Activated CD8-positive, alpha-beta memory T cell treated with anti-CD3 and anti-CD28 coated beads for 4 hours (primary cell): ENCODE data around the gene TAF1C.
A peak's percentile ranks its signal among the peaks of the same experiment; 100 is the strongest.
"Not testable (repeated sequence)": the region's sequence is repeated elsewhere in the genome, so short reads cannot be mapped to it uniquely, and the experiment has no call there.

Experiments used
- DNase-seq, 2 donors: peaks; one replicate each; pipeline ENCODE4 v3.0.0-alpha.2; 2020; ENCODE audit warnings: low read depth in 2 of 2

TAF1C gene, protein sequence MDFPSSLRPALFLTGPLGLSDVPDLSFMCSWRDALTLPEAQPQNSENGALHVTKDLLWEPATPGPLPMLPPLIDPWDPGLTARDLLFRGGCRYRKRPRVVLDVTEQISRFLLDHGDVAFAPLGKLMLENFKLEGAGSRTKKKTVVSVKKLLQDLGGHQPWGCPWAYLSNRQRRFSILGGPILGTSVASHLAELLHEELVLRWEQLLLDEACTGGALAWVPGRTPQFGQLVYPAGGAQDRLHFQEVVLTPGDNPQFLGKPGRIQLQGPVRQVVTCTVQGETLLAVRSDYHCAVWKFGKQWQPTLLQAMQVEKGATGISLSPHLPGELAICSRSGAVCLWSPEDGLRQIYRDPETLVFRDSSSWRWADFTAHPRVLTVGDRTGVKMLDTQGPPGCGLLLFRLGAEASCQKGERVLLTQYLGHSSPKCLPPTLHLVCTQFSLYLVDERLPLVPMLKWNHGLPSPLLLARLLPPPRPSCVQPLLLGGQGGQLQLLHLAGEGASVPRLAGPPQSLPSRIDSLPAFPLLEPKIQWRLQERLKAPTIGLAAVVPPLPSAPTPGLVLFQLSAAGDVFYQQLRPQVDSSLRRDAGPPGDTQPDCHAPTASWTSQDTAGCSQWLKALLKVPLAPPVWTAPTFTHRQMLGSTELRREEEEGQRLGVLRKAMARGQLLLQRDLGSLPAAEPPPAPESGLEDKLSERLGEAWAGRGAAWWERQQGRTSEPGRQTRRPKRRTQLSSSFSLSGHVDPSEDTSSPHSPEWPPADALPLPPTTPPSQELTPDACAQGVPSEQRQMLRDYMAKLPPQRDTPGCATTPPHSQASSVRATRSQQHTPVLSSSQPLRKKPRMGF

DNA sequence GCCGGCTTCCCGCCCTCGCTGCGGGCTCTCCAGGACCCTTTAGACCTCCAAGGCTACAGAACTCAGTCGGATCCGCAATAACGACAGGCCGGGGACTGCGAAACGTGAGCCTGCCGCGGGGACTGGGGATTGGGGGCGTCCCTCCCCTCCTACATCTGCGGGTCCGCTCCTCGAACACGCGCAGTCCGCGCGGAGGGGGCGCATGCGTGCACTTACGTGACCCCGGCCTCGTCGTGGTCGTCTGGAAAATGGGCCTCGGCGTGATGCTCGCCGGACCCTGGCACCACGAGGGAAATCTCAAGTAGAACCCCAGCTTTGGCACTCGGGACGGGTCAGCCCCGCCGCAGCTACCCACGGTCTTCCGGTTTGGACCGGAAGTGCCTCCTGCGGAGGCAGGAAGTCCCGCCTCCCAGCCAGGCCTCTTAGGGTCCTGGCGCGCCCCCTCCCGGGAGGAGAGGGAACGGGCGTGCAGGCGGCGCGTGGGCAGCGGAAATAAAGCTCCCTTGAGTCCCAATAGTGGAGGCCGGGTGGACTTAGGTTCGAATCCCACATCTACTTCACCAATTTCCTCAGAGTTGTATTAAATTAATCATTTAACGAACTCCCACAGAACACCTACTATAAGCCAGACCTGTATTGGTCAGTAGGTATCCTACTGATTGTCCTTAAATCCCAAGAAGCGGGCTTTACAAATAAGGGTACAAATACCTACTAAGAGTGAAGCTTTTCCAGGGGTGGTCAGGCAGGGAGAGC lies at the start of gene TAF1C:
Gene TAF1C (minus strand): TSS at position 373 of the 753 bp plus-strand sequence. CDS start 2,069 bp downstream, outside the sequence.
- peak; percentile 79 to 84 for DNase-seq

DNA sequence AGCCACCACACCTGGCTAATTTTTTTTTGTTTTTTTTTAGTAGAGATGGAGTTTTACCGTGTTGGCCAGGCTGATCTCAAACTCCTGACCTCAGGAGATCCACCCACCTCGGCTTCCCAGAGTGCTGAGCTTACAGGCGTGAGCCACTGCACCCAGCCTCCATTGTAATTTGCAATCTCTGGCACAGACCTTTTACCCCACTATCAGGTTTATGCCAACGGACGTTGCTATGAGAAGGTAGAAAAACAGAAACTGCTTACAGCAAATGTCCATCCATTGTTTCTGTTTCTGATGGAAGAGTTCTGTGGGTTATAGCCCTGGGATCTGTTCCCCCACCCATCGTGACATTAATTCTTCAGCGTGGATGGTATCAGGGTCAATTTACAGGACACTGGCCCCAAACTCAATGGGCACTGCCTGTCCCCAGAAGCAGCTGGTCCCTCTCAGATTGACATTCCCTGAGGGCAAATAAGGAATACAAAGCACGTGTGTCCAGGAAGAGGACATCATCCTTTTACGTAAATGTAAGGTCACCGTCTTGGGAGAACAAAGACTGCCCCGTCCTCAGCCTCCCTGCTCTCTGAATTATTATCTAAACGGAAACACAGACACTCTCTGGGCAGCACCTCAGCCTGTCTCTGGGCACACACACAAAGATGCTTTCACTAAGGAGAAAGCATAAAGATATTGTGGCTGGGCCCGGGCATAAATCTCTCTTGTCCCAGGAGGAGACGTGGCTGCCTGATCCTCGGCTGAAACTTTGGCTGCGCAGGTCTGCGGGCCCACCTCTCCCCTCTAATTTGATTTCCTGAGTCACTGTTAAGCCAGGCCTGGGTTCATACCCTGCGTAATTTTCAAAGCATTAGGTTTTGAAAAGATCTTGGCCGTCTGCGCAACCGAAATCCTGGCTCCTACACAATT lies 47.7 kb upstream of the TAF1C start:
- no peak for DNase-seq

DNA sequence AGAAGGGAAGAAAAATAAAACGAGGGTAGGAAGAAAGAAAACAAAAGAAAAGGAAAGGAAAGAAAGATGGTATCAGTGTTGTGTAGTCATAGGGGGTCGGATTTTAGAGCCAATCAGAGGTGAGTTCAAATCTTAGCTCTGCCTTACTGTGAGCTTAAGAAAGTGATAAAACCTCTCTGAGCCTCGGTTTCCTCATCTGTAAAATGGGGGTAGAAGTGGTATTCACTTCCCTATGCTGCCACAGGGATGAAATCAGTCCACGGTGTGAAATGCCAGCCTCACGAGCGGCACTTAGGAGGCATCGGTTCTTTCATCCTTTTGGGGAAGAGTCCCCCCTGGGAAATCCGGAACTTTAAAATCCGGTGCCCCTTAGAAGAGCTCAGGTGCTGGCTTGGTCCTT lies 46.9 kb upstream of the TAF1C start:
- no peak for DNase-seq

DNA sequence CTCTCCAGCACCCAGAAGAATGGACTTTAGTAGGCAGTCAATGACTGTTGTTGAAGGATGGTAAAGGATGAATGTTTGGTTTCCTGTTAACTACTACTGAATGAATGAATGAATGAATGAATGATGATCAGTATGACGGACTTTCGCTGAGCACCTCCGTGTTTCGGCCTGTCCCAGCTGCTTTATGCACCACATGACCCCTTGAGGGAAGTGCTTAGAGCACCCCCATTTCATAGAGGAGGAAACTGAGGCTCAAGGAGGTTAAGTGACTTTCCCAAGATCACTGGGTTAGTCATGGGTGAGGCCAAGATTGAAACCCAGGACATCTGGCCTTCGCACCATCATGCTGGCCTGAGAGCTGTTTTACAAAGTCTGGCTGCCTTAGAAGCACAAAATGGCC lies 46.1 kb upstream of the TAF1C start:
- DNase-seq = no peak

GRCh38 chr16:84232060-84232459 lies 45.2 kb upstream of the TAF1C start:
- DNase-seq = no peak

DNA sequence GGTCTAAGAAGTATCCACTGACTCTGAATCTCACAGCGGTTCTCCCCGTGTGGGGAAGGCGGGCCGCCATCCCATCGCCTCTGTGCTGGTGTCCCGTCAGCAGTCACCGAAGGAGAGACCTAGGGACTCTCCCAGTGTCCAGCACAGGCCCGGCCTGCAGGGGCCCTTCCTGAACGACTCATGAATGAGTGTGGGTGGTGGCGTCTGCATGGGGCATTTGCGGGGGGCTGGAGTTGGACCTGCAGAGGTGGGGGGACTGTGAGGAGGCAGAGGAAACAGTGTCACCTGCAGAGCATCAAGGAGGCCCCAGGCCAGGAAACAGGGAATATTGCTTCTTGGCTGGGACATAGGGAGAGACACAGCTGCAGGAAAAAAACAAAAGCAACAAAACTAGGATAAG lies 42.6 kb upstream of the TAF1C start:
- DNase-seq = no peak

- no peak for DNase-seq
Measured at GRCh38 chr16:84228256-84228838, 41.5 kb upstream of the TAF1C start.

GRCh38 chr16:84227548-84227947 lies 40.7 kb upstream of the TAF1C start:
- no peak for DNase-seq

DNA sequence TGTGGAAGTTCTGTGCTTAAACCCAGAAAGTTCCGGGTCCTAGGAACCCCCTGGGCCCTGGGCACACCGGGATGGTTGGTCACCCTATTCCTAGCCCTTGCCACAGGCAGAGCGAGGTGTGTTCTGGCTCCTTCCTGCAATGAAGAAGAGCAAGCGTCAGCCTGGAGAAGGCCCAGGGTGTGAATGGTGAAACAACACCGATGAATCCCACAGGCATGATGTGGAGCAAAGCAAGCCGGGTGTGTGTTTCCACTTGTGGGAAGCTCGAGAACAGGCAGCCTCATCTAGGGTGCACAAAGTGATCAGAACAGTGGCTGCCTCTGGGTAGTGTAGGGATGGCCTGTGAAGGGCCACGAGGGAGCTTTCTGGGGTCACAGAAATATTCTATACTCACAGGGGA lies 39.2 kb upstream of the TAF1C start:
- no peak for DNase-seq

- no peak for DNase-seq
Measured at GRCh38 chr16:84225571-84225970, 38.7 kb upstream of the TAF1C start.

DNA sequence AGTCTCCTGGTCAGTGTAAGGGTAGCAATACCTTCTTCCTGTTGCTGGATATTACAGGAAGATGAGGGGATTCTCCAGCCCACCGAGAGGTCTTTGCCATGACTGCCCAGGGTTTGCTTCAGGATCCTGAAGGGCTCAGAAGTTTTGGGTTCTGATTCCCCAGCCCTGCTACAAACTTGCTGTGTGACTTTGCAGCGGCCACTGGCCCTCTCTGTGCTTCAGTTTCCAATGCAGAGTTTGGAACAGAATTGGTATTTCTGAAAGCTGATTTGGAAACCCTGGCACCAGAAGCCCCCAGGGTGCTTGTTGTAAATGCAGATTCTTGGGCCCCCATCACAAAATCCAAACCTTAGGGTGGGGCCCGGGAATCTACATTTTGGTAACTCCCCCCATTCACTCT lies 38.3 kb upstream of the TAF1C start:
- DNase-seq = no peak

- no peak for DNase-seq
Measured at GRCh38 chr16:84224554-84224953, 37.7 kb upstream of the TAF1C start.

DNA sequence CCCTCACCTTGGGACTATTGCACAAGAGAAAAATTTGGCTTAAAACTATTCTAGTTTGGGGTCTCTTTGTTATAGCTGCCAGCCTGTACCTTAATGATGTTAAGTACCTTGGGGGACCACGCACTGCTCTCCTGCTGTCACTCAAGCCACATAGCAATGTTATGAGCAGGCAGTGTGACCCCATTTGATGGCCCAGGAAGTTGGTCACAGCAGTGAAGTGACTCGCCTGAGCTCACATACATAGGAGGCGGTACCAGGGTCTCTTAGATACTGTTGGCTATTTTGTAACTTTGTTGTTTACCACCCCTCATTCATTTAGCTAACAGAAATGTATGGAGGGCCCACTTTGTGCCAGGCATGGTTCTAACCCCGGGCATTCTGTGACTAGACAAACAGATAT lies 36.6 kb upstream of the TAF1C start:
- DNase-seq = no peak

- DNase-seq = no peak
Measured at GRCh38 chr16:84220851-84221250, 34.0 kb upstream of the TAF1C start.

- no peak for DNase-seq
Measured at GRCh38 chr16:84218956-84219355, 32.1 kb upstream of the TAF1C start.

GRCh38 chr16:84218176-84218823 lies 31.4 kb upstream of the TAF1C start:
- DNase-seq = no peak

DNA sequence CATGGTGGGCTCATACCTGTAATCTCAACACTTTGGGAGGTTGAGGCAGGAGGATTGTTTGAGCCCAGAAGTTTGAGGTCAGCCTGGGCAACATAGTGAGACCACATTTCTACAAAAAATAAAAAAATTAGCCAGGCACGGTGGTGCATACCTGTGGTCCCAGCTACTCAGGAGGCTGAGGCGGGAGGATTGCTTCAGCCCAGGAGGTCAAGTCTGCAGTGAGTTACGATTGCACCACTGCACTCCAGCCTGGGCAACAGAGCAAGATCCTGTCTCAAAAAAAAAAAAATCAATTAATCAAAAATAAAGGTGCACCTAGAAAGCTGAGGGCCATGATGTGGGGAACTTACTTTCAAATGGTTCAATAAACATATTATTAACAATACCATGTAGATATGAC lies 29.3 kb upstream of the TAF1C start:
- not testable (repeated sequence) for DNase-seq

- no peak for DNase-seq
Measured at GRCh38 chr16:84215531-84215930, 28.7 kb upstream of the TAF1C start.

DNA sequence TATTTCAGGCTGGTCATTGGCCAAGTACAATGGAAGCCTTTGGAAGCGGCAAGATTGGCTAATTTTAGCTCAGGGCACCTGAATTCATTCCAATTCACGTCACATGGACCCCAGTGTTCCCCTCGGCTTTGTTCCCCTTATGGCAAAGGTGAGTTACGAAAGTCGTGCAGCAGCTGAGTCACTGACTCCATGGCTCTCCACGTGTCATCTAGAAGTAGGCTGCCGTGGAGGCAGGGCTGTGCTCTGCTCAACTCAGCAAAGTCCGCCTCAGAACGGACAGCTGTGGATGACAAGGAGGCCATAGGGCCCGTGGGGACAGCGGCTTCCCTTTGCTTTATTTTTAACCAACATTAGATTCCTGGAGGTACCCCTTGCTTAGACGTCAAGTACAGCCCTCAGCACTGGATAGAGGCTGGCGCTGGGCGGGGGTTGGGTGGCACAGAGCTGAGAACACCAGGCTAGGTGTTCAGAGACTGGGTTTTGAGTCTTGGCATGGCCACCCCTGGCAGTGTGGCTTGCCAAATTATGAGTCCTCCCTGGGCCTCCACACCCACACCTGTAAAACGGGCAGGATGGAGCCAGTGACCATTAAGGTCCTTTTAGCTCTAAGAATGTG lies 27.7 kb upstream of the TAF1C start:
- no peak for DNase-seq

DNA sequence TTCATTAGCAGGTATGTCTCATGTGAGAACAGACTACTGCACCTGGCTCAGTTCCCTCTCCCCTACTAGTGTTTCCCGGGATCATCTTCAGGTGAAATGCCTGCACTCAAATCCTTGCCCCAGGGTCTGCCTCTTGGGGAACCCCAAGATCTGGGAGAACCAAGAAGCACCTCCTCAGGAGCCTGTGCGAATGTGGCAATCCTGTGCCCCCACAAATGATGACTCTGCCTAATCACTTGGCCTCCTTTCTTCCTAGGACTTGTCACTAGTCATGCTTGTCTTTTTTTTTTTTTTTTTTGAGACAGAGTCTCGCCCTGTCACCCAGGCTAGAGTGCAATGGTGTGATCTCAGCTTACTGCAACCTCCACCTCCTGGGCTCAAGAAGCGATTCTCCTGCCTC lies 25.8 kb upstream of the TAF1C start:
- no peak for DNase-seq
